Calu3 (cell line): ENCODE measurements around the gene ETS1. TPM values are rescaled to one million over a fixed set of nuclear protein-coding genes. Genes with fewer than 3 reads are reported as not detected.

Experiments
- BruUV-seq: library from RNA; stranded (reverse); fragments of 400-500 nt; replicated peaks from 2 replicates; lab custom pipeline; 2021; lab: Mats Ljungman, UMichigan
- CTCF ChIA-PET: fragments of 300-600 bp; sonication (Branson Sonifier 250); formaldehyde crosslinking; loops from one replicate; lab custom pipeline; 2022; ENCODE audit warnings: antibody characterized with exemption; lab: Charles Lee
- DNase-seq: peaks from one replicate; pipeline ENCODE4 v3.0.0; 2022
- H3K27ac Mint-ChIP-seq: one replicate; pipeline ENCODE4 v1.8.0; 2022; ENCODE audit warnings: mixed read lengths; ENCODE audit not compliant: unreplicated experiment
- H3K27me3 Mint-ChIP-seq: one replicate; pipeline ENCODE4 v1.8.0; 2022; ENCODE audit warnings: mixed read lengths; ENCODE audit not compliant: unreplicated experiment
- H3K36me3 Mint-ChIP-seq: one replicate; pipeline ENCODE4 v1.8.0; 2022; ENCODE audit warnings: mild to moderate bottlenecking, moderate library complexity, mixed read lengths; ENCODE audit not compliant: insufficient read depth, unreplicated experiment
- H3K4me1 Mint-ChIP-seq: one replicate; pipeline ENCODE4 v1.8.0; 2022; ENCODE audit warnings: mild to moderate bottlenecking, low read depth, mixed read lengths; ENCODE audit not compliant: unreplicated experiment
- H3K4me3 Mint-ChIP-seq: one replicate; pipeline ENCODE4 v1.8.0; 2022; ENCODE audit warnings: mild to moderate bottlenecking, low read depth, moderate library complexity, mixed read lengths; ENCODE audit not compliant: unreplicated experiment
- H3K9me3 Mint-ChIP-seq: one replicate; pipeline ENCODE4 v1.8.0; 2022; ENCODE audit warnings: low read depth, mixed read lengths; ENCODE audit not compliant: unreplicated experiment
- intact Hi-C: fragments of 100-400 bp; cut with micrococcal nuclease; formaldehyde crosslinking; loops from one replicate; pipeline ENCODE4 v1.10.0; 2022; ENCODE audit not compliant: unreplicated experiment
- total RNA-seq: library from RNA; stranded (reverse); gene quantifications from 2 replicates; pipeline ENCODE4 v1.2.3, GENCODE V29; 2022
- TF ChIP-seq, protein P1 (sequence below): fragments of 200-600 bp; IDR thresholded peaks from one replicate; pipeline ENCODE4 v1.8.0; 2022; ENCODE audit warnings: antibody characterized with exemption; ENCODE audit not compliant: unreplicated experiment

Gene ETS1
- total RNA-seq, 1 experiment from 2014 or later, result 38.4 TPM

DNA sequence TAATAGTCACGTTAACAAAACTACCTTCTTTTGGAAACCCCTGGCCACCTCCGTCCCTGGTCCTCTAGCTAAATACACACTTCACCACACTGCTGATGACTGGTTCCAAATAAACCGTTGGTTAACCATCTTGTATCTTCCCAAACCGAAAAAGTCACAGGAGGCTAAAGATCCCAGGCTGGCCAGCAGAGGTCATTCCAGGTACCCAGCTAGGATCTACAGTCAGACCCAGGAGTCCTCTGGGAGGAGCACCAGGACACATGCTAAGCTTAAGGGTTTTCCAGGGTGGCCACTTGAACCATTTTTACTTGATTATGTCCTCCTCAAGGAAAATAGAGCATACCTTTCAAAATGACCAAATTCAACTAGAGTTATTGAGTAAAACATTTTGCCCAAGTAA lies 103.2 kb downstream of the ETS1 start:
- peaks cover 7% of the 10 kb centered on the region for H3K4me1 Mint-ChIP-seq
- H3K36me3 Mint-ChIP-seq, result peaks cover 38% of the 10 kb centered on the region
- no peaks in the 10 kb centered on the region for H3K27me3 Mint-ChIP-seq
- peak overlapping the region; percentile 73 for H3K27ac Mint-ChIP-seq
- no peak for DNase-seq
- CTCF ChIA-PET, result interaction anchor here (1.7 kb wide), 1 partner anchor 147 kb away, joined by 11 read pairs; no protein-coding TSS in a partner anchor
- intact Hi-C loops, result no loop called here
- H3K9me3 Mint-ChIP-seq, result no peaks in the 10 kb centered on the region
- TF ChIP-seq, protein P1, sequence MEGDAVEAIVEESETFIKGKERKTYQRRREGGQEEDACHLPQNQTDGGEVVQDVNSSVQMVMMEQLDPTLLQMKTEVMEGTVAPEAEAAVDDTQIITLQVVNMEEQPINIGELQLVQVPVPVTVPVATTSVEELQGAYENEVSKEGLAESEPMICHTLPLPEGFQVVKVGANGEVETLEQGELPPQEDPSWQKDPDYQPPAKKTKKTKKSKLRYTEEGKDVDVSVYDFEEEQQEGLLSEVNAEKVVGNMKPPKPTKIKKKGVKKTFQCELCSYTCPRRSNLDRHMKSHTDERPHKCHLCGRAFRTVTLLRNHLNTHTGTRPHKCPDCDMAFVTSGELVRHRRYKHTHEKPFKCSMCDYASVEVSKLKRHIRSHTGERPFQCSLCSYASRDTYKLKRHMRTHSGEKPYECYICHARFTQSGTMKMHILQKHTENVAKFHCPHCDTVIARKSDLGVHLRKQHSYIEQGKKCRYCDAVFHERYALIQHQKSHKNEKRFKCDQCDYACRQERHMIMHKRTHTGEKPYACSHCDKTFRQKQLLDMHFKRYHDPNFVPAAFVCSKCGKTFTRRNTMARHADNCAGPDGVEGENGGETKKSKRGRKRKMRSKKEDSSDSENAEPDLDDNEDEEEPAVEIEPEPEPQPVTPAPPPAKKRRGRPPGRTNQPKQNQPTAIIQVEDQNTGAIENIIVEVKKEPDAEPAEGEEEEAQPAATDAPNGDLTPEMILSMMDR, result no peak
- BruUV-seq, result no TSS peak
- H3K4me3 Mint-ChIP-seq, result no peak overlapping the region

DNA sequence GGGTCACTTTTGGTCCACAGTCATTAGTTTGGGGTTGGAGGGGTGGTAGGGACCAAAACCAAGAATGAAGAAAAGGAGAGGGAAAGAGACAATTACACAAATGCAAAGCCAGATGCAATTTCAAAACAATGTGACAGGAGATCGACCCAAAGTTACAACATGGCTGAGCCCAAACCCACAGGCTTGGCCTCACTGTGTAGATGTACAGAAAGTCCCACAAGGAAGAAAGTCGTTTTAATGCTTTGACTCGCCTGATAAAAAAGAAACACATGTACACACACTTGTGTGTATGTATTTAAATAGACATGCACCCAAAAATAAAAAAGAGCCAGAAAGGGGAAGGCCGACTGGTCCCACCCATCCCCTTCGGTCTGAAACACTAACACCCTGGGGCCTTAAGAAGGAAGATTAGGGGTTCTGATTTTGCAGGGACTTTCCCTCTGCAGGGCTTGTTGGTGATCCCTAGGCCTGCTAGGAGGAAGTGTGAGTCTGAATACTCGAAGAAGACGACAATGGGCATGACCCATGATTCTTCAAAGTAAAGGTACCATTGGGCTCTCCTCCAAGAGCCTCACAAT lies 104.1 kb downstream of the ETS1 start:
- no TSS peak for BruUV-seq
- H3K4me3 Mint-ChIP-seq, result no peak overlapping the region
- DNase-seq, result no peak
- H3K36me3 Mint-ChIP-seq, result peaks cover 39% of the 10 kb centered on the region
- CTCF ChIA-PET, result interaction anchor here (1.7 kb wide), 1 partner anchor 147 kb away, joined by 11 read pairs; no protein-coding TSS in a partner anchor
- intact Hi-C loops, result no loop called here
- H3K27me3 Mint-ChIP-seq, result no peaks in the 10 kb centered on the region
- TF ChIP-seq, protein P1, result no peak
- no peak overlapping the region for H3K27ac Mint-ChIP-seq
- H3K4me1 Mint-ChIP-seq, result peaks cover 7% of the 10 kb centered on the region
- no peaks in the 10 kb centered on the region for H3K9me3 Mint-ChIP-seq

- Mint-ChIP-seq H3K27me3 (no peaks in the 10 kb centered on the region), H3K9me3 (no peaks in the 10 kb centered on the region), H3K27ac (no peak overlapping the region), H3K4me3 (no peak overlapping the region), H3K4me1 (peaks cover 7% of the 10 kb centered on the region), H3K36me3 (peaks cover 39% of the 10 kb centered on the region)
- intact Hi-C loops, result no loop called here
- no TSS peak for BruUV-seq
- DNase-seq, result no peak
- TF ChIP-seq, protein P1, result no peak
- CTCF ChIA-PET, result no interaction called here
Observed at GRCh38 chr11:128482512-128483191, 104.7 kb downstream of the ETS1 start.

- H3K36me3 Mint-ChIP-seq, result peaks cover 38% of the 10 kb centered on the region
- TF ChIP-seq, protein P1, result no peak
- CTCF ChIA-PET, result no interaction called here
- no peaks in the 10 kb centered on the region for H3K27me3 Mint-ChIP-seq
- H3K4me1 Mint-ChIP-seq, result peaks cover 7% of the 10 kb centered on the region
- intact Hi-C loops, result no loop called here
- no TSS peak for BruUV-seq
- H3K27ac Mint-ChIP-seq, result no peak overlapping the region
- DNase-seq, result no peak
- no peaks in the 10 kb centered on the region for H3K9me3 Mint-ChIP-seq
- H3K4me3 Mint-ChIP-seq, result no peak overlapping the region
Observed at GRCh38 chr11:128482092-128482491, 105.3 kb downstream of the ETS1 start.
